H9 (cell line): ENCODE data around the gene RNPS1. TPM values are rescaled to one million over a fixed set of nuclear protein-coding genes. Genes with fewer than 3 reads are reported as not detected.

Source experiments
- DNase-seq: peaks from one replicate; pipeline ENCODE4 v3.0.0-alpha.2; 2017
- H2AFZ ChIP-seq: one replicate; pipeline ENCODE4 v1.6.1; 2013; ENCODE audit warnings: mild to moderate bottlenecking, low read length, control low read depth, moderate library complexity
- H2AK5ac ChIP-seq: 2 replicates; pipeline ENCODE4 v1.6.1; 2013; ENCODE audit warnings: low read length, control low read depth, mixed read lengths; ENCODE audit not compliant: insufficient read length
- H2BK120ac ChIP-seq: one replicate; pipeline ENCODE4 v1.6.1; 2013; ENCODE audit warnings: low read depth, mild to moderate bottlenecking, low read length, control low read depth, inconsistent platforms; ENCODE audit not compliant: poor library complexity, severe bottlenecking
- H2BK12ac ChIP-seq: 2 replicates; pipeline ENCODE4 v1.6.1; 2013; ENCODE audit warnings: low read length, control low read depth, mixed read lengths, low read depth; ENCODE audit not compliant: insufficient read length
- H2BK15ac ChIP-seq: 2 replicates; pipeline ENCODE4 v1.6.1; 2013; ENCODE audit warnings: low read depth, low read length, control low read depth
- H2BK20ac ChIP-seq: one replicate; pipeline ENCODE4 v1.6.1; 2013; ENCODE audit warnings: low read depth, mild to moderate bottlenecking, low read length, control low read depth, inconsistent platforms; ENCODE audit not compliant: poor library complexity, severe bottlenecking
- H2BK5ac ChIP-seq: 2 replicates; pipeline ENCODE4 v1.6.1; 2013; ENCODE audit warnings: low read length, control low read depth, mixed read lengths; ENCODE audit not compliant: insufficient read length
- H3K14ac ChIP-seq: 2 replicates; pipeline ENCODE4 v1.6.1; 2013; ENCODE audit warnings: low read length, control low read depth; ENCODE audit not compliant: insufficient read depth
- H3K18ac ChIP-seq: 2 replicates; pipeline ENCODE4 v1.6.1; 2013; ENCODE audit warnings: low read depth, mild to moderate bottlenecking, mixed read lengths, low read length, control low read depth; ENCODE audit not compliant: insufficient read length
- H3K23ac ChIP-seq: 2 replicates; pipeline ENCODE4 v1.6.1; 2013; ENCODE audit warnings: low read length, control low read depth, mixed read lengths, low read depth; ENCODE audit not compliant: insufficient read length
- H3K23me2 ChIP-seq: 2 replicates; pipeline ENCODE4 v1.6.1; 2013; ENCODE audit warnings: low read depth, mild to moderate bottlenecking, mixed read lengths, low read length, control low read depth; ENCODE audit not compliant: insufficient read length, poor library complexity, severe bottlenecking
- H3K27ac ChIP-seq: 2 replicates; pipeline ENCODE4 v1.5.1; 2013; ENCODE audit warnings: low read length, control low read depth, mixed read lengths, low read depth; ENCODE audit not compliant: insufficient read length
- H3K27me3 ChIP-seq: 2 replicates; pipeline ENCODE4 v1.6.1; 2013; ENCODE audit warnings: low read length, control low read depth, inconsistent platforms; ENCODE audit not compliant: insufficient read depth
- H3K4ac ChIP-seq: 2 replicates; pipeline ENCODE4 v1.6.1; 2013; ENCODE audit warnings: low read depth, mild to moderate bottlenecking, control low read depth, inconsistent platforms, low read length, moderate library complexity
- H3K4me1 ChIP-seq: 2 replicates; pipeline ENCODE4 v1.6.1; 2013; ENCODE audit warnings: low read length, control low read depth, inconsistent platforms; ENCODE audit not compliant: insufficient read depth
- H3K4me2 ChIP-seq: 2 replicates; pipeline ENCODE4 v1.6.1; 2013; ENCODE audit warnings: low read length, control low read depth, mixed read lengths; ENCODE audit not compliant: insufficient read length, insufficient read depth
- H3K56ac ChIP-seq: 2 replicates; pipeline ENCODE4 v1.6.1; 2013; ENCODE audit warnings: low read depth, mild to moderate bottlenecking, mixed read lengths, low read length, control low read depth; ENCODE audit not compliant: insufficient read length
- H3K79me1 ChIP-seq: 2 replicates; pipeline ENCODE4 v1.6.1; 2013; ENCODE audit warnings: low read depth, mild to moderate bottlenecking, moderate library complexity, low read length, control low read depth, inconsistent platforms; ENCODE audit not compliant: insufficient read depth, poor library complexity, severe bottlenecking
- H3K79me2 ChIP-seq: 2 replicates; pipeline ENCODE4 v1.6.1; 2013; ENCODE audit warnings: low read length, control low read depth, inconsistent platforms; ENCODE audit not compliant: insufficient read depth
- H3K9ac ChIP-seq: 2 replicates; pipeline ENCODE4 v1.6.1; 2013; ENCODE audit warnings: low read length, control low read depth, mixed read lengths; ENCODE audit not compliant: insufficient read length; ENCODE audit errors: extremely low read depth
- H3K9me3 ChIP-seq: one replicate; pipeline ENCODE4 v1.6.1; 2013; ENCODE audit warnings: low read depth, low read length, inconsistent platforms; ENCODE audit not compliant: control insufficient read depth
- H3T11ph ChIP-seq: one replicate; pipeline ENCODE4 v1.6.1; 2013; ENCODE audit warnings: mild to moderate bottlenecking, low read length, control low read depth, inconsistent platforms
- H4K20me1 ChIP-seq: one replicate; pipeline ENCODE4 v1.6.1; 2013; ENCODE audit not compliant: control insufficient read depth, insufficient read length, insufficient read depth
- H4K5ac ChIP-seq: 2 replicates; pipeline ENCODE4 v1.6.1; 2013; ENCODE audit warnings: low read depth, mild to moderate bottlenecking, mixed read lengths, low read length, control low read depth; ENCODE audit not compliant: insufficient read length
- H4K8ac ChIP-seq: replicated peaks from 2 replicates; pipeline ENCODE4 v1.6.1; 2013; ENCODE audit warnings: low read length, control low read depth, mixed read lengths, low read depth; ENCODE audit not compliant: insufficient read length
- H4K91ac ChIP-seq: 2 replicates; pipeline ENCODE4 v1.6.1; 2013; ENCODE audit warnings: low read depth, mild to moderate bottlenecking, moderate library complexity, mixed read lengths, low read length, control low read depth; ENCODE audit not compliant: insufficient read length
- H3K27ac Mint-ChIP-seq, 3 experiments: 2 replicates in 2 of 3; 3 replicates in 1 of 3; pipeline ENCODE4 v1.8.0; 2020 to 2021; ENCODE audit warnings: mixed read lengths in 3 of 3, mild to moderate bottlenecking in 1 of 3, moderate library complexity in 1 of 3
- H3K27me3 Mint-ChIP-seq: 2 replicates; pipeline ENCODE4 v1.8.0; 2021; ENCODE audit warnings: low read depth, mild to moderate bottlenecking, moderate library complexity, mixed read lengths
- H3K36me3 Mint-ChIP-seq, 3 experiments: 2 replicates in 2 of 3; 3 replicates in 1 of 3; pipeline ENCODE4 v1.8.0; 2020 to 2021; ENCODE audit warnings: low read depth in 3 of 3, mixed read lengths in 3 of 3; ENCODE audit not compliant: insufficient read depth in 1 of 3
- H3K4me1 Mint-ChIP-seq, 2 experiments: 2 replicates each; pipeline ENCODE4 v1.8.0; 2020; ENCODE audit warnings: mixed read lengths in 2 of 2
- H3K4me3 Mint-ChIP-seq, 2 experiments: 2 replicates in 1 of 2; 3 replicates in 1 of 2; pipeline ENCODE4 v1.8.0; 2020 to 2021; ENCODE audit warnings: mild to moderate bottlenecking in 2 of 2, mixed read lengths in 2 of 2, moderate library complexity in 1 of 2
- H3K9me3 Mint-ChIP-seq, 2 experiments: 2 replicates in 1 of 2; 3 replicates in 1 of 2; pipeline ENCODE4 v1.8.0; 2020; ENCODE audit warnings: mild to moderate bottlenecking in 2 of 2, mixed read lengths in 2 of 2, moderate library complexity in 1 of 2
- WGBS: extraction: QIAGEN DNeasy Blood & Tissue Kit; methylation state at CpG from one replicate; pipeline ENCODE4 v1.1.7; 2013; ENCODE audit warnings: missing lambda C conversion rate, low lambda C conversion rate, mixed read lengths; ENCODE audit not compliant: insufficient read length; ENCODE audit errors: extremely low coverage; 5-methylcytosine and 5-hydroxymethylcytosine counted together
- total RNA-seq: library from RNA; stranded (reverse); gene quantifications from 2 replicates; pipeline ENCODE4 v1.2.1, GENCODE V29; 2021
- TF ChIP-seq, protein P1 (sequence below): fragments of 200-600 bp; sonication (generic); conservative IDR thresholded peaks from 3 replicates; pipeline ENCODE4 v1.8.0; 2021; ENCODE audit warnings: antibody characterized with exemption, mild to moderate bottlenecking

RNPS1 gene
- total RNA-seq, 1 experiment from 2014 or later, result 384 TPM

DNA sequence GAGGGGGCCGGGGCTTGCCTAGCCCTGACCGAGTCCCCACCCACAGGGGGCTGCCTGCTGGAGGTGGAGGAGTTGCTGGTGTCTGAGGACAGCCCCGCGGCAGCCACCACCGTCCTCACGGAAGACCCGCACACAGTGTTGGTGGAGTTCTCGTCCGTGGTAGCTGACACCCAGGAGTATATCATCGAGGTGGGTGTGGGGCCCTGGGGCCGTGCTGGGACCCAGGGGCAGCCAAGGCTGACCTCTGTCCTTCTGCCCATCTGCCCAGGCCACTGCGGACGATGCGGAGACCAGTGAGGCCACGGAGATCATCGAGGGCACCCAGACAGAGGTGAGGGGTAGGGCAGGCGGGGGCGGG lies 33.1 kb downstream of the RNPS1 start:
- H3K9me3 Mint-ChIP-seq, result no peaks in the 10 kb centered on the region
- H3K27me3 Mint-ChIP-seq, result peaks cover 16% of the 10 kb centered on the region
- no peak overlapping the region for H2BK5ac ChIP-seq
- H3K27me3 ChIP-seq, result peaks cover 2% of the 10 kb centered on the region; the same call in 1 of the 2 replicates
- no peak overlapping the region for H3T11ph ChIP-seq
- H3K23me2 ChIP-seq, result peaks cover 13% of the 10 kb centered on the region
- H2BK120ac ChIP-seq, result no peak overlapping the region
- no peak overlapping the region for H3K14ac ChIP-seq
- H3K79me2 ChIP-seq, result no peaks in the 10 kb centered on the region
- no peak overlapping the region for H2BK12ac ChIP-seq
- H2BK15ac ChIP-seq, result no peak overlapping the region
- H2AK5ac ChIP-seq, result no peak overlapping the region
- H3K4me3 Mint-ChIP-seq, result no peak overlapping the region
- TF ChIP-seq, protein P1, sequence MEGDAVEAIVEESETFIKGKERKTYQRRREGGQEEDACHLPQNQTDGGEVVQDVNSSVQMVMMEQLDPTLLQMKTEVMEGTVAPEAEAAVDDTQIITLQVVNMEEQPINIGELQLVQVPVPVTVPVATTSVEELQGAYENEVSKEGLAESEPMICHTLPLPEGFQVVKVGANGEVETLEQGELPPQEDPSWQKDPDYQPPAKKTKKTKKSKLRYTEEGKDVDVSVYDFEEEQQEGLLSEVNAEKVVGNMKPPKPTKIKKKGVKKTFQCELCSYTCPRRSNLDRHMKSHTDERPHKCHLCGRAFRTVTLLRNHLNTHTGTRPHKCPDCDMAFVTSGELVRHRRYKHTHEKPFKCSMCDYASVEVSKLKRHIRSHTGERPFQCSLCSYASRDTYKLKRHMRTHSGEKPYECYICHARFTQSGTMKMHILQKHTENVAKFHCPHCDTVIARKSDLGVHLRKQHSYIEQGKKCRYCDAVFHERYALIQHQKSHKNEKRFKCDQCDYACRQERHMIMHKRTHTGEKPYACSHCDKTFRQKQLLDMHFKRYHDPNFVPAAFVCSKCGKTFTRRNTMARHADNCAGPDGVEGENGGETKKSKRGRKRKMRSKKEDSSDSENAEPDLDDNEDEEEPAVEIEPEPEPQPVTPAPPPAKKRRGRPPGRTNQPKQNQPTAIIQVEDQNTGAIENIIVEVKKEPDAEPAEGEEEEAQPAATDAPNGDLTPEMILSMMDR, result no peak
- no peaks in the 10 kb centered on the region for H3K4me1 ChIP-seq
- no peak overlapping the region for H4K91ac ChIP-seq
- no peak overlapping the region for H3K56ac ChIP-seq
- H3K9me3 ChIP-seq, result no peaks in the 10 kb centered on the region
- DNase-seq, result no peak
- H3K9ac ChIP-seq, result no peak overlapping the region
- no CpG with 5 or more reads among the region's 18 CpGs for WGBS
- no peak overlapping the region for H2AFZ ChIP-seq
- H4K5ac ChIP-seq, result no peak overlapping the region
- H3K23ac ChIP-seq, result no peak overlapping the region
- H3K79me1 ChIP-seq, result no peaks in the 10 kb centered on the region
- H4K20me1 ChIP-seq, result no peaks in the 10 kb centered on the region
- H3K4me2 ChIP-seq, result no peak overlapping the region
- no peak overlapping the region for H4K8ac ChIP-seq
- H2BK20ac ChIP-seq, result no peak overlapping the region
- no peak overlapping the region; a peak in 1 of 7 replicates for H3K27ac Mint-ChIP-seq
- peaks cover 0 to 3% of the 10 kb centered on the region in 2 experiments; a peak in 1 of 4 replicates for H3K4me1 Mint-ChIP-seq
- H3K27ac ChIP-seq, result no peak overlapping the region
- peaks cover 2 to 27% (median 13%) of the 10 kb centered on the region in 3 experiments; a peak in 6 of 7 replicates for H3K36me3 Mint-ChIP-seq
- no peak overlapping the region for H3K18ac ChIP-seq
- no peak overlapping the region for H3K4ac ChIP-seq
